ENCODE measurements around the gene COX19. TPM values are rescaled to one million over a fixed set of nuclear protein-coding genes. Genes with fewer than 3 reads are reported as not detected.

Gene COX19
- total RNA-seq, 1 experiment from 2014 or later = 12.3 TPM

DNA sequence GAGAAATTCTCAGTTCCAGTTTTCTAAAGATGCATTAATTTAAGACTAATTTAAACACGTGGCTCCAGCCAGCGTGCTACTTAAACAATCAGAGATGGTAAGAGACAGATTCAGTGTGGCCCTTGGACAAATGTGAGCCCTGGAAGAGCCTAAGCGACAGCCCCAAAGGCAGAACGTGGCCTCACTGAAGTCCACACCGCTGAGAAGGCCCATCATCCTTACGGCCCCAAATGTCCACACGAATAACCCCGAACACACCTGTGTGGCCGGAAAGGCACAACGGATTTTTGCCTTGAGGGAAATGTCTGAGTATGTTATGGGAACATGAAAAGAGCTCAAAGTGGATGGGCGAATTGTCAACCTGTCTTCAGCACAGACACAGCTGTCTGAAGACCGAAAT is 3.2 kb downstream of the COX19 start:
- no peaks in the 10 kb centered on the region for H4K20me1 ChIP-seq (ENCODE audit: control insufficient read depth, insufficient read depth, insufficient read length)
- H3K23ac ChIP-seq (ENCODE audit: insufficient read length, low read depth, low read length) = no peak overlapping the region
- peaks cover 3% of the 10 kb centered on the region for H3K23me2 ChIP-seq (ENCODE audit: insufficient read length, low read depth, low read length, poor library complexity, severe bottlenecking)
- H2BK20ac ChIP-seq (ENCODE audit: low read depth, low read length, poor library complexity, severe bottlenecking) = no peak overlapping the region
- peaks cover 5 to 52% (median 43%) of the 10 kb centered on the region in 3 experiments; a peak in 6 of 7 replicates for H3K36me3 Mint-ChIP-seq (ENCODE audit: insufficient read depth in 1 of 3, low read depth in 3 of 3)
- no peak overlapping the region for H3T11ph ChIP-seq (ENCODE audit: low read length)
- peaks cover 4 to 7% of the 10 kb centered on the region in 2 experiments; a peak in 3 of 4 replicates for H3K4me1 Mint-ChIP-seq
- peaks cover 2% of the 10 kb centered on the region; the same call in 1 of the 2 replicates for H3K79me2 ChIP-seq (ENCODE audit: insufficient read depth, low read length)
- no peak overlapping the region for H2BK12ac ChIP-seq (ENCODE audit: insufficient read length, low read depth, low read length)
- H3K56ac ChIP-seq (ENCODE audit: insufficient read length, low read depth, low read length) = no peak overlapping the region
- H2AFZ ChIP-seq (ENCODE audit: low read length) = no peak overlapping the region
- no peak overlapping the region for H3K9ac ChIP-seq (ENCODE audit: extremely low read depth, insufficient read length, low read length)
- H3K27me3 Mint-ChIP-seq (ENCODE audit: low read depth) = no peaks in the 10 kb centered on the region
- no peak overlapping the region for H3K14ac ChIP-seq (ENCODE audit: insufficient read depth, low read length)
- H2BK5ac ChIP-seq (ENCODE audit: insufficient read length, low read length) = no peak overlapping the region
- H2BK120ac ChIP-seq (ENCODE audit: low read depth, low read length, poor library complexity, severe bottlenecking) = no peak overlapping the region
- no peaks in the 10 kb centered on the region for H3K27me3 ChIP-seq (ENCODE audit: insufficient read depth, low read length)
- H4K91ac ChIP-seq (ENCODE audit: insufficient read length, low read depth, low read length) = no peak overlapping the region
- H4K5ac ChIP-seq (ENCODE audit: insufficient read length, low read depth, low read length) = no peak overlapping the region
- TF ChIP-seq CTCF (conservative IDR thresholded peaks at IDR 0.05) = no peak
- H3K9me3 Mint-ChIP-seq = no peaks in the 10 kb centered on the region
- no peak overlapping the region for H3K4me2 ChIP-seq (ENCODE audit: insufficient read depth, insufficient read length, low read length)
- H4K8ac ChIP-seq (replicated peaks; ENCODE audit: insufficient read length, low read depth, low read length) = no peak overlapping the region
- no peak overlapping the region for H3K4me3 Mint-ChIP-seq
- H3K4me1 ChIP-seq (ENCODE audit: insufficient read depth, low read length) = no peaks in the 10 kb centered on the region
- WGBS (ENCODE audit: extremely low coverage, insufficient read length, low lambda C conversion rate) = no CpG with 5 or more reads among the region's 12 CpGs
- H3K79me1 ChIP-seq (ENCODE audit: insufficient read depth, low read depth, low read length, poor library complexity, severe bottlenecking) = no peaks in the 10 kb centered on the region
- no peak overlapping the region for H3K18ac ChIP-seq (ENCODE audit: insufficient read length, low read depth, low read length)
- H3K4ac ChIP-seq (ENCODE audit: low read depth, low read length) = no peak overlapping the region
- no peak overlapping the region for H2BK15ac ChIP-seq (ENCODE audit: low read depth, low read length)
- no peaks in the 10 kb centered on the region for H3K9me3 ChIP-seq (ENCODE audit: control insufficient read depth, low read depth, low read length)
- DNase-seq = no peak
- no peak overlapping the region for H3K27ac ChIP-seq (ENCODE audit: insufficient read length, low read depth, low read length)
- peak overlapping the region in 2 of 3 experiments; percentile 51 to 88; a peak in 3 of 7 replicates for H3K27ac Mint-ChIP-seq
- H2AK5ac ChIP-seq (ENCODE audit: insufficient read length, low read length) = no peak overlapping the region

All from H9 (cell line).